Stimulated activated naive CD8-positive, alpha-beta T cell treated with anti-CD3 and anti-CD28 coated beads, Interleukin-15, amount 100 ng/mL, for 72 hours (primary cell): Measurements from ENCODE around the gene ZNF324B.
A peak's percentile ranks its signal among the peaks of the same experiment; 100 is the strongest.

Source experiments
- ATAC-seq: fragments of 150-1000 bp; cut with Tn5 transposase; 2 replicates; pipeline ENCODE4 v1.10.0; 2021; ENCODE audit warnings: mild to moderate bottlenecking, moderate library complexity
- DNase-seq, 2 donors: peaks; one replicate each; pipeline ENCODE4 v3.0.0; 2021 to 2022
- H3K27ac Mint-ChIP-seq, 2 donors: one replicate each; pipeline ENCODE4 v1.8.0; 2022; ENCODE audit warnings: mild to moderate bottlenecking in 2 of 2, mixed read lengths in 2 of 2, moderate library complexity in 2 of 2
- H3K27me3 Mint-ChIP-seq: one replicate; pipeline ENCODE4 v1.8.0; 2022; ENCODE audit warnings: mixed read lengths
- H3K4me1 Mint-ChIP-seq: one replicate; pipeline ENCODE4 v1.8.0; 2022; ENCODE audit warnings: mild to moderate bottlenecking, mixed read lengths
- H3K4me3 Mint-ChIP-seq, 2 donors: one replicate each; pipeline ENCODE4 v1.8.0; 2022; ENCODE audit warnings: mild to moderate bottlenecking in 2 of 2, mixed read lengths in 2 of 2, moderate library complexity in 1 of 2
- H3K9me3 Mint-ChIP-seq, 2 donors: one replicate each; pipeline ENCODE4 v1.8.0; 2022; ENCODE audit warnings: mixed read lengths in 2 of 2

ZNF324B gene

DNA sequence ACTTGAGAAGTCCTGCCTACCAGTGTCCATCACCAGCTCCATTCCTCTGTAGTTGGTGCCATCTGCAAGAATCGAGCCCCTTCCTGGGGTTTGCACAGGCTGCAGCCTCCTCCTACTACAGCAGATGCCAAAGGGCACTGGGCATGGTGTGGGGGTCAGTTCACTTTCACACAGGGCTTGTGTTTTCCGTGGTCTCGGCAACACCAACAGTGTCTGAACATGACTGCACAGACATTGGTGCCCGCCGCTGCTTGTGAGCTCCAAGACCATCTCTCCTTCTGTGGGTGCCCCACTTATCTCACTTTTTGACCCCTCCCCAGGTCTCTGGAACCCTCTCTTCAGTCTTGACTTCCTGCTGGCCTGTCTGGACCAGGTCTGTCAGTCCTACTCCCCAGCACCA is 40.0 kb downstream of the ZNF324B start:
- no peak overlapping the region for H3K27ac Mint-ChIP-seq

DNA sequence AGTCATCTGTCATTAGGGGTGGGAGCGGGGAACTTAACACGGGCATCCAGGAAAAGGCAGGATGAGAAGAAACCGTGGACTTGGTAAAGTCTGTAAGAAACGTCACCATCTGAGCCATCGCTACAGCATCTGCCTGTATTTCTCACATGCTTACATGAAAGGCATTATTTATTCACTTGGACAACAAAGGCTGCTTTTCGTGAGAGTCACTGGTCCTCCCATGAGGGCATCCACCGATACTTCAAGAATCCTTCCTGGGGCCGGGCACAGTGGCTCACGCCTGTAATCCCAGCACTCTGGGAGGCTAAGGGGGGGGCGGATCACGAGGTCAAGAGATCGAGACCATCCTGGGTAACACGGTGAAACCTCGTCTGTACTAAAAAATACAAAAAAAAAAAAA is 40.8 kb downstream of the ZNF324B start:
- no peak overlapping the region for H3K4me3 Mint-ChIP-seq
- H3K4me1 Mint-ChIP-seq: peaks cover 25% of the 10 kb centered on the region

More for the DNA sequence above, 40.0 kb downstream of the ZNF324B start:
- Mint-ChIP-seq H3K27me3 (no peaks in the 10 kb centered on the region), H3K4me3 (no peak overlapping the region), H3K9me3 (no peaks in the 10 kb centered on the region), H3K4me1 (peaks cover 17% of the 10 kb centered on the region)
- no peak for DNase-seq
- ATAC-seq: no peak

GRCh38 chr19:58497634-58498170 is 46.3 kb downstream of the ZNF324B start:
- ATAC-seq (no peak), DNase-seq (no peak)
- Mint-ChIP-seq H3K9me3 (peaks cover 7 to 13% of the 10 kb centered on the region in 2 donors), H3K27ac (peak overlapping the region in 1 of 2 donors; percentile 8), H3K4me3 (peak overlapping the region; percentile 93 to 99), H3K4me1 (peaks cover 34% of the 10 kb centered on the region), H3K27me3 (no peaks in the 10 kb centered on the region)

More for the DNA sequence above, 40.8 kb downstream of the ZNF324B start:
- Mint-ChIP-seq H3K27ac (peak overlapping the region in 1 of 2 donors; percentile 48), H3K27me3 (no peaks in the 10 kb centered on the region), H3K9me3 (no peaks in the 10 kb centered on the region)
- ATAC-seq (no peak), DNase-seq (no peak)

- DNase-seq: no peak
- Mint-ChIP-seq H3K27ac (peak overlapping the region; percentile 89 to 92), H3K4me3 (peak overlapping the region; percentile 93 to 99), H3K27me3 (no peaks in the 10 kb centered on the region), H3K4me1 (peaks cover 34% of the 10 kb centered on the region), H3K9me3 (peaks cover 7 to 13% of the 10 kb centered on the region in 2 donors)
- ATAC-seq: no peak
Observed at GRCh38 chr19:58498316-58499020, 47.0 kb downstream of the ZNF324B start.

- Mint-ChIP-seq H3K4me1 (peaks cover 34% of the 10 kb centered on the region), H3K4me3 (peak overlapping the region; percentile 93 to 99), H3K27ac (peak overlapping the region; percentile 89 to 92), H3K9me3 (peaks cover 7 to 13% of the 10 kb centered on the region in 2 donors), H3K27me3 (no peaks in the 10 kb centered on the region)
- DNase-seq (peak; percentile 96 to 99), ATAC-seq (peak; percentile 98)
Observed at GRCh38 chr19:58499021-58499927, 47.9 kb downstream of the ZNF324B start.

- DNase-seq: no peak
- no peaks in the 10 kb centered on the region for H3K27me3 Mint-ChIP-seq
Observed at GRCh38 chr19:58500242-58500641, 48.8 kb downstream of the ZNF324B start.

More at GRCh38 chr19:58500242-58500641, 48.8 kb downstream of the ZNF324B start:
- Mint-ChIP-seq H3K4me3 (no peak overlapping the region), H3K27ac (no peak overlapping the region), H3K9me3 (peaks cover 7 to 13% of the 10 kb centered on the region in 2 donors), H3K4me1 (peaks cover 34% of the 10 kb centered on the region)
- ATAC-seq: no peak
